Fibroblast of the aortic adventitia (primary cell): ENCODE results near the gene CSNK1G2. TPM values are rescaled to one million over a fixed set of nuclear protein-coding genes. Genes with fewer than 3 reads are reported as not detected.

ENCODE experiments used
- DNase-seq: peaks from one replicate; pipeline ENCODE4 v3.0.0-alpha.2; 2010; ENCODE audit warnings: low read depth
- H3K4me3 ChIP-seq: 2 replicates; pipeline ENCODE4 v1.5.1; 2011; ENCODE audit warnings: low read depth, mild to moderate bottlenecking, control low read depth, low read length, moderate library complexity
- CTCF ChIP-seq: IDR thresholded peaks from 2 replicates; pipeline ENCODE4 v1.5.1; 2011; ENCODE audit warnings: mild to moderate bottlenecking, low read length, control low read depth, inconsistent platforms; ENCODE audit not compliant: insufficient read depth
- total RNA-seq: library from RNA; depleted of rRNA; stranded (reverse); fragments of >200 nt; gene quantifications from 2 replicates; pipeline ENCODE4 v1.2.3, GENCODE V29; 2012; ENCODE audit warnings: low replicate concordance

The CSNK1G2 gene
- total RNA-seq, 1 donor = 47.5 TPM

GRCh38 chr19:1933244-1933643, 7.7 kb upstream of the CSNK1G2 start:
- no peak overlapping the region for H3K4me3 ChIP-seq
- DNase-seq = no peak
- TF ChIP-seq CTCF = no peak

- TF ChIP-seq CTCF = no peak
- H3K4me3 ChIP-seq = no peak overlapping the region
- no peak for DNase-seq
Measured at GRCh38 chr19:1933942-1934341, 7.0 kb upstream of the CSNK1G2 start.

GRCh38 chr19:1935484-1936208, 5.3 kb upstream of the CSNK1G2 start:
- peak; percentile 43 for DNase-seq
- no peak for TF ChIP-seq CTCF
- no peak overlapping the region for H3K4me3 ChIP-seq

- no peak for TF ChIP-seq CTCF
- H3K4me3 ChIP-seq = no peak overlapping the region
- DNase-seq = no peak
Measured at GRCh38 chr19:1936430-1936829, 4.5 kb upstream of the CSNK1G2 start.

GRCh38 chr19:1936916-1937610, 3.9 kb upstream of the CSNK1G2 start:
- TF ChIP-seq CTCF = no peak
- no peak overlapping the region for H3K4me3 ChIP-seq
- no peak for DNase-seq

GRCh38 chr19:1938071-1938470, 2.9 kb upstream of the CSNK1G2 start:
- no peak overlapping the region for H3K4me3 ChIP-seq
- no peak for DNase-seq
- no peak for TF ChIP-seq CTCF
